Ascending aorta (tissue), 2 donors: ENCODE results near the gene FAM222A. TPM values are rescaled to one million over a fixed set of nuclear protein-coding genes. Genes with fewer than 3 reads are reported as not detected.

ENCODE experiments used
- DNase-seq, 2 donors: peaks; one replicate each; pipeline ENCODE4 v3.0.0-alpha.2; 2019; ENCODE audit warnings: low spot score in 2 of 2
- H3K27ac ChIP-seq, 2 donors: fragments of 200-600 bp; sonication (generic); one replicate each; pipeline ENCODE4 v1.5.1; 2016 to 2017; ENCODE audit warnings: mild to moderate bottlenecking in 1 of 2
- H3K27me3 ChIP-seq: fragments of 200-600 bp; sonication (generic); one replicate; pipeline ENCODE4 v1.5.1; 2017
- H3K36me3 ChIP-seq, 2 donors: fragments of 200-600 bp; sonication (generic); one replicate each; pipeline ENCODE4 v1.5.1; 2016
- H3K4me1 ChIP-seq, 2 donors: fragments of 200-600 bp; sonication (generic); one replicate each; pipeline ENCODE4 v1.5.1; 2016 to 2017; ENCODE audit warnings: mild to moderate bottlenecking in 1 of 2
- H3K4me3 ChIP-seq, 2 donors: fragments of 200-600 bp; sonication (generic); one replicate each; pipeline ENCODE4 v1.5.1; 2016 to 2017; ENCODE audit warnings: mild to moderate bottlenecking in 1 of 2
- H3K9me3 ChIP-seq, 2 donors: fragments of 200-600 bp; sonication (generic); one replicate each; pipeline ENCODE4 v1.5.1; 2016
- intact Hi-C: fragments of 100-400 bp; cut with DNase I; formaldehyde crosslinking; loops from one replicate; pipeline ENCODE4 v1.15.1; 2023
- total RNA-seq: library from RNA; depleted of rRNA; stranded (reverse); fragments of >200 nt; gene quantifications from one replicate; pipeline ENCODE4 v1.1.0, GENCODE V29; 2016
- TF ChIP-seq, protein P1 (sequence below), 3 experiments: fragments of 200-600 bp in 2 of 3; fragments of 450-650 bp in 1 of 3; sonication (generic) in 2 of 3; IDR thresholded peaks; one replicate each; pipeline ENCODE4 v1.5.1; 2016 to 2019; ENCODE audit warnings: antibody characterized with exemption in 3 of 3, mild to moderate bottlenecking in 1 of 3, moderate library complexity in 1 of 3

The FAM222A gene
- total RNA-seq, 1 donor from 2014 or later = 3.3 TPM

DNA sequence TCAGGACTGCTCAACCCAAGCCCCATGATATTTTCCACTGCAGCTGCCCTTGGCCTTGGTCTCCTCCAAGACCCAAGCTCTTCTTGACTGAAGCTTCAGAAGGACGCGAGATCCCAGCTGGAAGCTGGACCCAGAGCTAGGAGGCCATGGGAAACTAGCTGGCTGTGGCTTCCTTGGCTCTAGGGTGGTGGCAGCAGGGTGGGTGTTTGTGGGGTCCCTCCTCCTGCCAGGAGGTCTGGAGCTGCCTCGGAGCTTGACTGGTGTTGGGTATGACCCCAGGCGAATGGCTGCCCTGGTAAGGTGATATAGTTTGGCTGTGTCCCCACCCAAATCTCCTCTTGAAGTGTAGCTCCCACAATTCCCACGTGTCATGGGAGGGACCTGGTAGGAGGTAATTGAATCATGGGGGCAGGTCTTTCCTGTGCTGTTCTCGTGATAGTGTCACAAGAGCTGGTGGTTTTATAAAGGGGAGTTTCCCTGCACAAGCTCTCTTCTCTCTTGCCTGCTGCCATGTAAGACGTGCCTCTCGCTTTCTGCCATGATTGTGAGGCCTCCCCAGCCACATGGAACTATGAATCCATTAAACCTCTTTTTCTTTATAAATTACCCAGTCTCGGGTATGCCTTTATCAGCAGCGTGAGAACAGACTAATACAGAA, 68.2 kb downstream of the FAM222A start:
- intact Hi-C loops = no loop called here
- H3K27me3 ChIP-seq = no peaks in the 10 kb centered on the region
- no peak for DNase-seq
- H3K27ac ChIP-seq = no peak overlapping the region
- no peaks in the 10 kb centered on the region for H3K4me1 ChIP-seq
- H3K36me3 ChIP-seq = no peaks in the 10 kb centered on the region
- H3K9me3 ChIP-seq = peaks cover 0 to 5% of the 10 kb centered on the region in 2 donors
- H3K4me3 ChIP-seq = no peak overlapping the region
- TF ChIP-seq, protein P1, sequence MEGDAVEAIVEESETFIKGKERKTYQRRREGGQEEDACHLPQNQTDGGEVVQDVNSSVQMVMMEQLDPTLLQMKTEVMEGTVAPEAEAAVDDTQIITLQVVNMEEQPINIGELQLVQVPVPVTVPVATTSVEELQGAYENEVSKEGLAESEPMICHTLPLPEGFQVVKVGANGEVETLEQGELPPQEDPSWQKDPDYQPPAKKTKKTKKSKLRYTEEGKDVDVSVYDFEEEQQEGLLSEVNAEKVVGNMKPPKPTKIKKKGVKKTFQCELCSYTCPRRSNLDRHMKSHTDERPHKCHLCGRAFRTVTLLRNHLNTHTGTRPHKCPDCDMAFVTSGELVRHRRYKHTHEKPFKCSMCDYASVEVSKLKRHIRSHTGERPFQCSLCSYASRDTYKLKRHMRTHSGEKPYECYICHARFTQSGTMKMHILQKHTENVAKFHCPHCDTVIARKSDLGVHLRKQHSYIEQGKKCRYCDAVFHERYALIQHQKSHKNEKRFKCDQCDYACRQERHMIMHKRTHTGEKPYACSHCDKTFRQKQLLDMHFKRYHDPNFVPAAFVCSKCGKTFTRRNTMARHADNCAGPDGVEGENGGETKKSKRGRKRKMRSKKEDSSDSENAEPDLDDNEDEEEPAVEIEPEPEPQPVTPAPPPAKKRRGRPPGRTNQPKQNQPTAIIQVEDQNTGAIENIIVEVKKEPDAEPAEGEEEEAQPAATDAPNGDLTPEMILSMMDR (IDR thresholded peaks at IDR 0.05) = no peak

DNA sequence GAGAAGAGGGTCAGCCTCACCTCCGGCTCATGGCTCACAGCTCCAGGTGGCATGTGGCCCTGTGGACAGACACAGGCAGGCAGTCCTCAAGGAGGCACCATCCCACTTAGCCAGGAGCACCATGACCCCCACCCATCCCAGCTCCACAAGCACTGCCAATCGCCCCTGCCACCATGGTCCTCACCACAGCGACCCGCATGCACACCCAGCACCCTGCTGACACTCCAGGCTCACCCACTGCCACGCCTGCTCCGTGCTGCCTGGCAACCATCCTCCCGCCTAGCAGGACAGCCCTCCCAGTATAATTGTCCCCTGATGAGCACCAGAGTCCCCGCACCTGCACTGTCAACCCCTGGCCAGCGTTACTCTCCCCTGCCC, 68.7 kb downstream of the FAM222A start:
- intact Hi-C loops = no loop called here
- no peaks in the 10 kb centered on the region for H3K27me3 ChIP-seq
- no peak overlapping the region for H3K4me3 ChIP-seq
- DNase-seq = no peak
- no peak overlapping the region for H3K27ac ChIP-seq
- H3K4me1 ChIP-seq = no peaks in the 10 kb centered on the region
- H3K9me3 ChIP-seq = peaks cover 0 to 5% of the 10 kb centered on the region in 2 donors
- H3K36me3 ChIP-seq = no peaks in the 10 kb centered on the region
- TF ChIP-seq, protein P1 (IDR thresholded peaks at IDR 0.05) = no peak

DNA sequence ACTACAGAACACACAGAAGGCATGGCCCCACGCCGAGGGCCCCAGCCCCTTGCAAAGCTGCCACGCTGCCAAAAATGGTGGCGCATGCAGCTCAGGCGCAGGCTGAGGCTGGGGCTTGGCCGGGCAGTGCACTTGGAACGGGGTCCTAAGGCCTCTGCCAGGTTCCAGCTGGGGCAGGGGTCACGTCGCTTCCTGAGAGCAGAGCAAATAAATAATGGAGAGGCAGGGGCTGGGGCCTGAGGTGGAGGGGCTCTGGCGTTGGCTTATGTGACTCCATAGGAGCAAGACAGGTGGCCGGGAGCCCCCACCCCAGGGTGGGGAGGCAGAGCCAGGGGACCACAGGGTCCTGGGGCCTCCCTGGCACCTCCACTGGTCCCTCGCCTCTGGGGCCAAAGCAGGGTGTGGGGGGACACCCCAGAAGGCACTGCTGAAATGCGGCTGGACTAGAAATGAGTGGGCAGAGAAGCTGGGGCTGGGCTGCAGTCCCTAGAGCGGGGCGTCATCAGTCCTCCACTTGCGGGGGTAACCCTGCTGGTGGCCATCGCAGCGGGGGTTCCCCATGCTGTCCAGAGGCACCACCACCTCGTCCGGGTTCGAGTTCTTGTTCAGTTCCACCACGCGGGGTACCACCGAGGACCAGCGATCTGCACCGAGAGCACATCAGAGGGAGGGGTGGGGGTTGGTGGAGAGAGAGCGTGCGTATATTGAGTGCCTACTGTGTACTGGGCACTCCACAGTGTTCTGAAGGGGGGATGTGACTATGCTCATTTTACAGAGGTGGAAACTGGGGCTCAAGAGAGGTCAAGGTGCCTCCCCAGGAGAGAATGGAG, 69.7 kb downstream of the FAM222A start:
- Histone ChIP-seq H3K27me3 (no peaks in the 10 kb centered on the region), H3K4me3 (no peak overlapping the region), H3K27ac (no peak overlapping the region), H3K36me3 (no peaks in the 10 kb centered on the region), H3K4me1 (no peaks in the 10 kb centered on the region), H3K9me3 (peaks cover 0 to 5% of the 10 kb centered on the region in 2 donors)
- TF ChIP-seq, protein P1 (IDR thresholded peaks at IDR 0.05) = no peak
- no peak for DNase-seq
- intact Hi-C loops = no loop called here

DNA sequence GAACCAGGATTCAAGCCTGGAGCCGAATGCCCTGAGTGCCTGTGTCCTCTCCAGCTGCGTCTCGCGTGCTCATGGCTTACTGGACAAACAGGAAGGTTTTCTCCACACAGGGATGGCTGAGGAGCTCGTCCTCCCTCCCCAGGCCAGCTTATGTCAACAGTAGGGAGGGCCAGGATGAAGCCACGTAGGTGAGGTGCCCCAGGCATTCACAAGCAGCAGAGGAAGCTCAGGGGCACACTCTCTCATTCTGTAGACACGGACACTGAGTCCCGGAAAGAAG, 70.3 kb downstream of the FAM222A start:
- intact Hi-C loops = no loop called here
- DNase-seq = no peak
- Histone ChIP-seq H3K4me3 (no peak overlapping the region), H3K9me3 (peaks cover 0 to under 1% of the 10 kb centered on the region in 2 donors), H3K4me1 (no peaks in the 10 kb centered on the region), H3K36me3 (no peaks in the 10 kb centered on the region), H3K27ac (no peak overlapping the region), H3K27me3 (no peaks in the 10 kb centered on the region)
- TF ChIP-seq, protein P1 (IDR thresholded peaks at IDR 0.05) = no peak

DNA sequence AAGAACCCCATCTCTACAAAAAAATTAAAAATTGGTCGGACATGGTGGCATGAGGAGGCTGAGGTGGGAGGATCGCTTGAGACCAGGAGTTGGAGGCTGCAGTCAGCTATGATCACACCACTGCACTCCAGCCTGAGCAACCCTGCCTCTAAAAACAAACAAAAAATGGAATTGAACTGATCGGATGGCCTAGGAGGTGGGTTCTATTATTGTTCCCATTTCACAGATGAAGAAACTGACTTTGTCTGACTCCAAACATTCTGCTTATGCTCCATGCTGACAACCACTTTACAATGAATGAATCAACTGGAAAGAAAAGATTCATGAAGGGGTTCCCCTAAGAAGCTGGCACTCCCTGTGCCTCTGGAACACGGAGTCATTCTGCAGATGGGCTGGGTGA, 72.2 kb downstream of the FAM222A start:
- H3K4me1 ChIP-seq = no peaks in the 10 kb centered on the region
- no peaks in the 10 kb centered on the region for H3K36me3 ChIP-seq
- H3K9me3 ChIP-seq = no peaks in the 10 kb centered on the region
- TF ChIP-seq, protein P1 (IDR thresholded peaks at IDR 0.05) = no peak
- no peak overlapping the region for H3K27ac ChIP-seq
- H3K4me3 ChIP-seq = no peak overlapping the region
- DNase-seq = no peak
- intact Hi-C loops = no loop called here
- H3K27me3 ChIP-seq = no peaks in the 10 kb centered on the region
